VCaP (cell line): Measurements from ENCODE around the gene GALNT6.

ENCODE experiments used
- H3K27ac ChIP-seq: fragments of 450-650 bp; 2 replicates; pipeline ENCODE4 v1.5.1; 2017
- TF ChIP-seq, protein P1 (sequence below): fragments of 450-650 bp; conservative IDR thresholded peaks from 2 replicates; pipeline ENCODE4 v1.5.1; 2017; ENCODE audit warnings: mild to moderate bottlenecking, moderate library complexity

The GALNT6 gene

DNA sequence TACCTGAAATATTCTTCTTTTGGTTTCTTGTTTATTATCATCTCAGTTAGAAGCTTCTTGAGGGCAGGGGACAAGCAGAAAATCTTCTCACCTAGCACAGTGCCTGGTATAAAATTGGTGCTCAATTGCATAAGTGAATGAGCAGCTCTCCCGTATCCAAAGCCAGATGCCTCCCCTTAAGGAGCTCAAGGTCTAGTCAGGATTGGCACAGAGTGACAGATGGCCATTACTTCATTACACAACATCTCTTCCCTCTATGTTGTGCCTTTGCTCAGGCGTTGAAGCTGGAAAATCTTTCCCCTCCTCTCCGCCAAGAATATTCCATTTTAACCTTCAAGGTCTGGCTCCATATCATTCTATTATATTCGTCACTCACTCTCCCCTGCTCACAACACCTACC lies 37.0 kb upstream of the GALNT6 start:
- H3K27ac ChIP-seq = no peak overlapping the region
- TF ChIP-seq, protein P1, sequence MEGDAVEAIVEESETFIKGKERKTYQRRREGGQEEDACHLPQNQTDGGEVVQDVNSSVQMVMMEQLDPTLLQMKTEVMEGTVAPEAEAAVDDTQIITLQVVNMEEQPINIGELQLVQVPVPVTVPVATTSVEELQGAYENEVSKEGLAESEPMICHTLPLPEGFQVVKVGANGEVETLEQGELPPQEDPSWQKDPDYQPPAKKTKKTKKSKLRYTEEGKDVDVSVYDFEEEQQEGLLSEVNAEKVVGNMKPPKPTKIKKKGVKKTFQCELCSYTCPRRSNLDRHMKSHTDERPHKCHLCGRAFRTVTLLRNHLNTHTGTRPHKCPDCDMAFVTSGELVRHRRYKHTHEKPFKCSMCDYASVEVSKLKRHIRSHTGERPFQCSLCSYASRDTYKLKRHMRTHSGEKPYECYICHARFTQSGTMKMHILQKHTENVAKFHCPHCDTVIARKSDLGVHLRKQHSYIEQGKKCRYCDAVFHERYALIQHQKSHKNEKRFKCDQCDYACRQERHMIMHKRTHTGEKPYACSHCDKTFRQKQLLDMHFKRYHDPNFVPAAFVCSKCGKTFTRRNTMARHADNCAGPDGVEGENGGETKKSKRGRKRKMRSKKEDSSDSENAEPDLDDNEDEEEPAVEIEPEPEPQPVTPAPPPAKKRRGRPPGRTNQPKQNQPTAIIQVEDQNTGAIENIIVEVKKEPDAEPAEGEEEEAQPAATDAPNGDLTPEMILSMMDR = no peak

DNA sequence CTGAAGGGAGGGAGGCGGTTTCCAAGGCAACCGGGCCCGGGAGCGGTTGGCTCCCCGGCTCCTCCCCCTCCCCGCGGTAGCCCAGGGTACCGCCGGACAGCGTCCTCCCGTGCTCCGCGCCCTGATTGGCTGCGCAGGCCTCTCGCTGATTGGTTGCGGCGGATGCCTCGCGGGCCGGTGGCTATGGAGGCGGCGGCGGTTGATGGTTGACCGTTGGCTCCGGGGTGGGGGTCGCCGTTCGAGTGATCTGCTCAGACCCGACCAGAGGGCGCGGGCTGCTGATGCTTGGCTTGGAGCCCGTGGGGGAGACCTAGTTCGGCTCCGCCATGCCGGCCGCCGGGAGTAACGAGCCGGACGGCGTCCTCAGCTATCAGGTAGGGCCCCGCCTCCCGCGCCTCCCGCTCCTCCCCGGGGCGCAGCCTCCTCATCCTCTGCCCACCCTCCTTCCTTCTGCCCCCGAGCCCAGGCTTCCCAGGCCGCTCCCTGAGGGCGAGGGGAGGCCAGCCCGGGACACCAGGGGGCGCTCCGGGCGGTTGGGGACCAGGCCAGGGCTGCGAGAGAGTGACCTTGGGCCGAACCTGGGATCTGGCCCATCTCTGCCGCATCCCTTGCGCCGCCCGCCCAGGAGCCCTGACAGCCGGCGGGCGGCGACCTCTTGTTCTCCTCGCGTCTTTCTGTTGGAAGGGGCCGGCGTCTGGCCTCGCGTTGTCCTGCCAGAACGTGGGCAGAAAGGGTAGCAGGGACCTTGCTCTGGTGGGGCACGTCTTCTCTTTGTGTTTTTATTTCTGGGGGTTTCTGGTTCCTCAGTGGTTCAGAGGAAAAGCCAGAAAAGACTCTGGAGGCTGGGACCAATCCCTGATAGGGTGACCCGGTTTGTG lies 33.7 kb upstream of the GALNT6 start, which contains the start of gene SLC4A8:
Gene SLC4A8, plus strand, starts transcription at position 170 of the 878 bp plus-strand sequence. Its CDS starts 157 bp downstream, at position 327.
- TF ChIP-seq, protein P1 = peak; percentile 90
- H3K27ac ChIP-seq = peak within 1 kb of the TSS; percentile 13; the same call in 1 of the 2 replicates

DNA sequence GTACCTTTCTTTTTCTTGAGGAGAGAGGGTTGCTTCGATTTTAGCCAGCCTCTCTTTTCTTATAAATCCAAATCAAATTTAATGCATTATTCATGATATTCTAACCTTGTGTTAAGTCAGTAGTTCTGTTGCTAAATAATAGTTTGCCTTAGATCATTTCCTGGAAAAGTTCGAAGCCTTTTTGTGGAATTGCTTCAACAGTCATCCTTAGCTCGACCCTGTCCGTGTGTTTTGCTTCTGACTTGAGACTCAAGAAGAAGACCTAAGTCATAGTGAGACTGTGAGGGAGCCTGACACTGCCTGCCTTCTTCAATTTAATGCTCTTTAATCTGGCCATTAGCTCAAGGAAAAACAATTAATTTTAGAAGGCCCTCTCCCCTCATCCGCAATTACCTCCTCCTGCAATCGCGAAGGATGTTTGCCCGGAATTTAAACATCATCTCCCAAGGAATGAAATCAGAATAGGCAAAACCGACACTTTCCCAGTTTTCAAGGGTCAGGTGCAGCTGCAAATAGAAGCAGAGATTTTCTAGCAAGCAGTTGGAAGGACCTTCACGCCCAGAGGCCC lies 33.0 kb upstream of the GALNT6 start:
- H3K27ac ChIP-seq = no peak overlapping the region
- TF ChIP-seq, protein P1 = no peak

DNA sequence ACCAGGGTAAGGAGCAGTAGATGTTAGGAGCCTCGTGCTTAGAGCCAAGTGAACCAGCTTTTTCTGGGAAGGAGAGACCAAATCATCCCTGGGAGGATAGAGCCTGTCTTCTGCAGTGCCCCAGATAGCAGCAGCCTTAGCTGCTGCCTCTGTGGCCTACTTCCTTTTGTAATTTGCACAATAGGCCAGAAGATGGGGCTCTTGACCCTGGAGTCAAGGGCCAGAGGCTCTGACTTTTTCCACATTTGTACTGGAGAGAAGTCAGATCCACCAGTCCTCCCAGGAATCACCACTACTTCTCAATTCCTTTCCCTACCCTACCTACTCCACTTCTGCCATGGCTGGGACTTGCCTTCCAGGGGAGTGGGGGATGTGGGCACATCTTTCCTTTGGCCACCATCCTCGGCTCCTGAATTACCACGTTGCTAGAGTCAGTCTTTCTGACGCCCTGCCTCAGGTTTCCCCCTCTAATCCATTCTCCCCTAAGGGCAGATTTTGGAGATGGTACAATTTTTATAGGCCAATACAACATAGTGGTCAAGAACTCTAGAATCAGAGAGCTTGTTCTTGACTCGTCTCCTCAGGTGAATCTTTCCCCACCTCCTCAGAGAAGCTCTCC lies 30.2 kb upstream of the GALNT6 start:
- TF ChIP-seq, protein P1 = peak; percentile 89
- H3K27ac ChIP-seq = no peak overlapping the region

DNA sequence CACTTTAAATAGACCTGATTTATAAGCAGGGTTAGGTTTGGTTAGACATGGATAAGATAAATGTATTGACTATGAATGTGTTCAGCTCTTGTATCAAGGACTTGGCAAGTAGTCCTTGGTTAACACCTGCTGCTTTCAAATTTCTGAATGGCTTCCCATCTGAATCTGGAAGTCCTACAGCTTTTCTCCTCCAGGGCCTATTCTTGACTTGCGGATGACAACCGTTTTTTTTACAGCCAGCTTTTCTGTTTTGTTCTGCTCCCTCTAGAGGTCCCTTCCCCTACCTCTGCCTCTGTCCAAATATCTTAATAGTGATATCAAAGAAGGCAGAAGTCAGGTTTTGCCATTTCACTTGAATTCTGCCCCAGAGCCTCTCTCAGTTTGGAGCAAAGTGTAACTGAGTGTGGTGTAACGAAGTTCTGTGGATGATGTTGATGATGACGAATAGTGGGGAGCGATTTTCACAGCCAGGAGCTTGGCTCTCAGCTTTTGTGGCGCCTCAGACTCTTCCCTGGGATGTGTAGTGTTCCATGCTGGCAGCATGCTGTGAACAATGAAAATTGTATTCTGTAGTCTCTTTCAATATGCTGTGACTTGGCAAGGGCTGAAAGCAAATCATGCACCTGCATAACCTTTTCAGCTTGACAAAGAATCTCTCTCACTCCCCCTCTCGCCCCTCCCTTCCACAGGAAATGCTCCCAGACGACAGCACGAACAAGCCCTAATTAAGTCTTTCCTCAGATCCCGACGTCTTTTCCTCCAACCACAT lies 28.4 kb upstream of the GALNT6 start:
- no peak overlapping the region for H3K27ac ChIP-seq
- TF ChIP-seq, protein P1 = peak; percentile 33

DNA sequence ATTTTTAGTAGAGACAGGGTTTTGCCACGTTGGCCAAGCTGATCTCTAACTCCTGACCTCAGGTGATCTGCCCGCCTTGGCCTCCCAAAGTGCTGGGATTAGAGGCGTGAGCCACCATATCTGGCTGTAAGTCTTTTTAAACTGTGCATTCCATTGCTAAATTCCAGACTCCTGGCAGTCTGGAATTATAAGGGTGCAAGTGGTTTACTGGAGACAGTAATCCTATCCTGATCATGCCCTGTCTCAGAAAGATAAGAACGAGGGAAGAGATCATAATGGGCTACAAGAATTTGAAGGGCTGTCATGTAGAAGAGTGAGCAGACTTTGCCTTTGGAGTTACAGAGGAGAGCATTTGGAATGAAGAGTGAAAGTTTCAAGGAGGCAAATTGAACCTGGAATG lies 26.6 kb upstream of the GALNT6 start:
- TF ChIP-seq, protein P1 = no peak
- H3K27ac ChIP-seq = no peak overlapping the region
